GM20000 (cell line): Measurements from ENCODE around the gene CAPSL.
"Not testable (repeated sequence)": the region's sequence is repeated elsewhere in the genome, so short reads cannot be mapped to it uniquely, and the experiment has no call there.

Experiments used
- DNase-seq: peaks from one replicate; pipeline ENCODE4 v3.0.0; 2012; ENCODE audit warnings: low spot score
- CTCF ChIP-seq: IDR thresholded peaks from 2 replicates; pipeline ENCODE4 v1.5.1; 2012; ENCODE audit warnings: mild to moderate bottlenecking, control low read depth; ENCODE audit errors: extremely low read depth, missing control alignments

The CAPSL gene

DNA sequence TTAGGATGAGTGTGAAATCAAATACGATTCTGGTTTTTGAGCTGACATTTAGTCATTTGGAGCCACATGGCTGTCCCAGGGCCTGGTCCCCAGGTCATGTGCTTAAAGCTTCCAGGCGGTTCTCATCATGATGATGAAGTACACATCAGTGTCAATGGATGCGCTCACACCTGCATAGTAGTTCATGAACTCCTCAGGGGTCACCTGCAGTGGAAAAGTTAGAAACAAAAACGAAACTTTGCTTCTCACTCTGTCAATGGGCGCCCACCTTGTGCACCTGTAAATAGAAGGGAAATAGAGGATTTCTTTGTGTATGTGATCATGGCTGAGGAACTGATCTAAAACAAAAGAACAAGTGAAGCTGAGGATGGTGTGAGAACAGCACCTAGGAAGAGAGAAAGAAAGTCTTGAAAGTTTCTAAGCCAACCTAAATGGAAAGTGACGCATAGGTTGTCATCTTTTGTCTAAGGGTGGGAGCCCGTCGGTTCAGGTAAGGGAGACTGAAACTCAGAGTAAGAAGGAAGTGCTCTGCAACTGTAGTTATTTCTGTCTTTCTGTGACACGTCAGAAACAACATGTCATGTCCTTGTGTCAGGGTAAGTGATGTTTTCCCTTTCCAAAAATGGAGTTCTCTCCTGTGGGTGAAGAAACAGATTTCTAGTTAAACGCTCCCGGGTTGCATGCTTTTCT is 33.8 kb downstream of the CAPSL start:
- peak; percentile 61 for DNase-seq
- no peak for TF ChIP-seq CTCF

DNA sequence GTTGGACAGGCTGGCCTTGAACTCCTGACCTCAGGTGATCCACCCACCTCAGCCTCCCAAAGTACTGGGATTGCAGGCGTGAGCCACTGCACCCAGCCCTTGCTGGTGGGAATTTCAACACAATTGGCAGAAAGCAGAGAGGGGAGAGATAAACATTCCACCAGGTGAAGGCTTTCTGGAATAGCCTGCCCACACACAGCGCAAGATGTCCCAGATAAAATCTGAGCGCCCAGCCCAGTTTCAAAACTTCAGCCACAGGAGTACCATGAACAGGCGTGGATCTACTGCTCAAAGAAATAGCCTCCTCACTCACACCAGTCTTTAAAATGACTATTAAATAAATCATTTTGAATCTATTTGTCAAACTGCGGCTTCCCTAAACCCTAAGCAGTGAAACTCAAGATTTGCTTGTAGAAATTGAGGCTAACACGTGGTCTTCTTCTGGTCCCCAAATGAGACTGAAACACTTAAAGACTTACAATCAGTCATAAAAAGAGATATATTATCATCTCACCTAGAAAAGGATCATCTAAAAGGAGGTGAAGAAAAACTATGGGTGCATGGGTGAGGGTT is 34.7 kb downstream of the CAPSL start:
- no peak for TF ChIP-seq CTCF
- DNase-seq: no peak

DNA sequence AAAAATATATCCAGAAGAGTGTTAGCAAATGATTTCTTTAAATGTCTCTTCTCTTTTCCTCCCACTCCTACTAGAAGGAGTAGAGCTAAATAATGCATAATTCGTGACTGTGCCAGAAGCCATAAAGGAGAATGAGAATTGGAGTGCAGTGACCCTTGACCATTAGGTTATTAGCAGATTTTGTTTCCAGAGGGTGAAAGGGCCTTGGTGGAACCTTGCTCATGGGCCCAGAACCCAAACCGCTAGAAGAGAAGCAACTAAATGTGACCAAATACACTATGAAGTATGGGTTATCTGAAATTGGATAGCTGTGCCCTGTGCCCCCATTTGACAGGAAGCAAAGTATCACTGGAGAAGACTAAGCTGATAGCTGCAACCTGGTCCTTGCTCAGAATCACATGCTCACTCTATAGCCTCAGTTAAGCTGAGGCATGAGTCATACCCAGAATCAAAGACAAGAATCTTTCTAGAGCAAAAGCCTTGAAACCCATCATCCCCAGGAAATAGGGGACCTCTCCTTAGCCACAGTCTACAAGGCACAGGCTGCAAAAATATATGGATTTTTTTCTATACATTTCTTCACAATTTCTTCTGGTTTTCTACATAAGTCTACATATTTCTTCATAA is 36.3 kb downstream of the CAPSL start:
- no peak for TF ChIP-seq CTCF
- DNase-seq: peak; percentile 42

- DNase-seq: no peak
- TF ChIP-seq CTCF: no peak
These were observed 37.3 kb downstream of the CAPSL start for GRCh38 chr5:35900972-35901695.

DNA sequence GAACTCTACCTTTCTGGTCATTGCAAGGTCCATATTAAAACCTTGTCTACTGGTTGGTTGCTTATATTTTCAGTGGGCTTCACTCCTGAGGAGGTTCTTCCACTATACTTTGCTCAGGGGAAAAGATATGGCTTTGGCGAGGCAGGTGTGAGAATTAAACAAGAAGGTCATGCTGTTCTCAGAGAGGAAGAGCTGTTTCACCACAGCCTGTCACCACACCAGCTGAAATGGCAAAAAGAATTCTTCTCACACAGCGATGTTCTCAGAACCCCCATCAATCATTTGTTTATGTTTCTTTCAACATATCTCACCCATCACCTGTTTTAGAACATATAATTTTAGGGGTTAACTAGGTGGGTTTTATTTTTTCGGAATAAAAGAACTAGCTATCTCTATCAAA is 38.6 kb downstream of the CAPSL start:
- DNase-seq: peak; percentile 60

DNA sequence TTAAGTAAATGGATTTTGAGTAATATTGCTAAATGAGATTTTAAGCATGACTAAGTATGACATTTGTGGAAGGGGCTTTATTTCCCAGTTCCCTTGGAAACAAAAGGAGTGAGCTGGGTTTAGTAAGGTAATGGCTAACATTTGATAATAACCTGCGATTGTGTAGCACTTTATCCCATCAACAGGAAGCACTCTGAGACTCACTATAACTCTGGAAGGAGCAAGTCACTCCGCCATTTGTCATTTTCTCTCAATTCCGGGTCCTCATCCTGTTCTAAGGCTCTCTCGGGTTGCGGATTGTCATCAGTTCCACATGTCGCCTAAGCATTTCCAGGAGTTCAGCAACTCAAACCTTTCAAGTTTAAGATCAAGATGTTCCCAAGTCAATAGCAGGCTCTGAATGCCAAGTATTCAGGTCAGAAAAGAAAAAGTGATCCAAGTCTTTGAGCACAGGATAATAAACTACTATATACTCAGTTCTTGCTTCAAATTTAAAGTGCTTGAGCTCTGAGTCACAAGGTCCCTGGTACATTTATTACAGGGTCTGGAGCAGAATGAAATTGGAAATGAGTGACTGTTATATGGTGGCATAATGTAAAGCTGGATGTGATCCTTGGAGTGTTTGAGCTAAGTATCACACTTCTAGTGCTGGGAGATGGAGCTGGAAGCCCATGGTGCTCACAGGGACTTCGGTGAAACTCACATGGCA is 39.3 kb downstream of the CAPSL start:
- DNase-seq: no peak
- TF ChIP-seq CTCF: no peak

More for the DNA sequence above, 38.6 kb downstream of the CAPSL start:
- no peak for TF ChIP-seq CTCF

- DNase-seq: no peak
- no peak for TF ChIP-seq CTCF
These were observed 44.3 kb downstream of the CAPSL start for GRCh38 chr5:35894131-35894530.

DNA sequence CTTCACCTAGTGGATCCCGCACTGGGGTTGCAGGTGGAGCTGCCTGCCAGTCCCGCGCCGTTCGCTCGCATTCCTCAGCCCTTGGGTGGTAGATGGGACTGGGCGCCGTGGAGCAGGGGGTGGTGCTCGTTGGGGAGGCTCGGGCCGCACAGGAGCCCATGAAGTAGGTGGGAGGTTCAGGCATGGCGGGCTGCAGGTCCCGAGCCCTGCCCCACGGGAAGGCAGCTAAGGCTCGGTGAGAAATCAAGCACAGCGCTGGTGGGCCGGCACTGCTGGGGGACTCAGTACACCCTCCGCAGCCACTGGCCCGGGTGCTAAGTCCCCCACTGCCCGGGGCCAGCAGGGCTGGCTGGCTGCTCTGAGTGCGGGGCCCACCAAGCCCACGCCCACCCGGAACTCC is 45.6 kb downstream of the CAPSL start:
- DNase-seq: not testable (repeated sequence)
